IPS-18a (cell line): Measurements from ENCODE around the gene CPNE4.

Experiments used
- H3K27ac ChIP-seq: one replicate; pipeline ENCODE4 v1.5.1; 2013; ENCODE audit warnings: low read length
- H3K27me3 ChIP-seq: one replicate; pipeline ENCODE4 v1.6.1; 2013; ENCODE audit warnings: mild to moderate bottlenecking, low read length; ENCODE audit not compliant: control insufficient read depth, insufficient read depth
- H3K36me3 ChIP-seq: one replicate; pipeline ENCODE4 v1.6.1; 2013; ENCODE audit warnings: low read depth, low read length; ENCODE audit not compliant: control insufficient read depth
- H3K4me1 ChIP-seq: one replicate; pipeline ENCODE4 v1.6.1; 2013; ENCODE audit warnings: low read depth, low read length; ENCODE audit not compliant: control insufficient read depth
- H3K4me3 ChIP-seq: one replicate; pipeline ENCODE4 v1.5.1; 2013; ENCODE audit warnings: low read length
- H3K9ac ChIP-seq: one replicate; pipeline ENCODE4 v1.6.1; 2013; ENCODE audit warnings: mild to moderate bottlenecking, low read length, moderate library complexity
- H3K9me3 ChIP-seq: one replicate; pipeline ENCODE4 v1.6.1; 2013; ENCODE audit warnings: low read depth, low read length; ENCODE audit not compliant: control insufficient read depth

The CPNE4 gene

GRCh38 chr3:131731709-131732108, 303.1 kb downstream of the CPNE4 start:
- no peak overlapping the region for H3K9ac ChIP-seq
- H3K27me3 ChIP-seq: no peaks in the 10 kb centered on the region
- H3K4me1 ChIP-seq: no peaks in the 10 kb centered on the region
- H3K4me3 ChIP-seq: no peak overlapping the region
- H3K27ac ChIP-seq: no peak overlapping the region
- H3K36me3 ChIP-seq: no peaks in the 10 kb centered on the region
- no peaks in the 10 kb centered on the region for H3K9me3 ChIP-seq

DNA sequence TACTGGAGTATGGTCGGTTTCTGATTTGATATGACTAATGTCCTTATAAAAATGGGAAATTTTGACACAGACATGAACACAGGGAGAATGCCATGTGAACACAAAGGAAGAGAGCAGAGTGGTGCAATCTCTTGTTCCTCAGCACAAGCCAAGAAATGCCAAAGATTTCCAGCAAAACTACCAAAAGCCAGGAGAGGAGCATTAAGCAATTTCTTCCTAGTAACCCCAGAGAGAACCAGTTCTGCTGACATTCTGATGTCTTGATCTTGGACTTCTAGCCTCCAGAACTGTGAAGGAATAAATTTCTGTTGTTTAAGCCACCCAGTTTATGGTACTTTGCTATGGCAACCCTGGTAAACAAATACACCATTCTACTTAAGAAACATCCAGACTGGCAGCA, 304.2 kb downstream of the CPNE4 start:
- Histone ChIP-seq H3K27ac (no peak overlapping the region), H3K4me3 (no peak overlapping the region), H3K9me3 (no peaks in the 10 kb centered on the region), H3K9ac (no peak overlapping the region), H3K4me1 (no peaks in the 10 kb centered on the region), H3K36me3 (no peaks in the 10 kb centered on the region), H3K27me3 (no peaks in the 10 kb centered on the region)

DNA sequence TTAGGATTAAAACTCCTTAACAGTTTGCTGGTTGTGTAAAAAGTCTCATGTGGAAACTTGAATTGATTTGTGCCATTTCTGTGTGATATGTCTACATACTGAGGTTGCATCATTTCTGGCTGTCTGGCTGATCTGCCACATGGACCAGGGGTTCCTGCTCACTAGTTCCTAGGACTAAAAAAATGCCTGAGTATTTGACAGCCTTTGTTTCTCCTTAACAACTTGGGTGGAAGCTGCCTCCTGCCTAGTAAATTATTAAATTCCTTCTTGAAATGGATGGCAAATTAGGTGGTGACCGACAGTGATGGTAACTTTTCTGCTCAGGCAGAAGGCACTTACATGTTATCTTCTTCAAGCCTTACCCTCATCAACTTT, 305.2 kb downstream of the CPNE4 start:
- H3K27me3 ChIP-seq: no peaks in the 10 kb centered on the region
- no peak overlapping the region for H3K27ac ChIP-seq
- no peaks in the 10 kb centered on the region for H3K4me1 ChIP-seq
- H3K4me3 ChIP-seq: no peak overlapping the region
- H3K9me3 ChIP-seq: no peaks in the 10 kb centered on the region
- H3K36me3 ChIP-seq: no peaks in the 10 kb centered on the region
- no peak overlapping the region for H3K9ac ChIP-seq

GRCh38 chr3:131728898-131729642, 305.7 kb downstream of the CPNE4 start:
- H3K9ac ChIP-seq: no peak overlapping the region
- no peak overlapping the region for H3K27ac ChIP-seq
- H3K36me3 ChIP-seq: no peaks in the 10 kb centered on the region
- H3K27me3 ChIP-seq: no peaks in the 10 kb centered on the region
- no peak overlapping the region for H3K4me3 ChIP-seq
- no peaks in the 10 kb centered on the region for H3K4me1 ChIP-seq
- H3K9me3 ChIP-seq: no peaks in the 10 kb centered on the region

- Histone ChIP-seq H3K36me3 (no peaks in the 10 kb centered on the region), H3K27me3 (no peaks in the 10 kb centered on the region), H3K27ac (no peak overlapping the region), H3K9me3 (no peaks in the 10 kb centered on the region), H3K9ac (no peak overlapping the region), H3K4me1 (no peaks in the 10 kb centered on the region), H3K4me3 (no peak overlapping the region)
Measured at GRCh38 chr3:131725414-131725813, 309.4 kb downstream of the CPNE4 start.

DNA sequence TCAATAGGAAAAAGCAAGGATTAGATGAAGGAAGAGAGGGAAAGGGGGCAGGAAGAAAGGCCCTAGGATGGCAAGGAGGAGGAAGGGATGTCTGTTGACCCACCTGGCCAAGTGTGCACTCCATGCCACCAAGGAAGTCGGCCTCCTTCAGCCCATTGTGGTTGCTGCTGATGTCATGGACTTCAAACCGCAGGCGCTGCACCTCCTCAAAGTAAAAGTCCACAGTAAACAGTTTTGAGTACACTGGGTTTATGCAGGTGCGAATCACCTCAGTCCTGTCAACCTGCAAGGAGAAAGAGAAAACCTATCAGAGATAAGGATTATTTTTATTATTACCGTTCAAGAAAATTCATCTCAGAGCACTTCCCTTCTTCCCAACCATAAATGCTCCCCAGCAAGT, 311.5 kb downstream of the CPNE4 start:
- Histone ChIP-seq H3K4me3 (no peak overlapping the region), H3K9ac (no peak overlapping the region), H3K27ac (no peak overlapping the region), H3K36me3 (no peaks in the 10 kb centered on the region), H3K27me3 (no peaks in the 10 kb centered on the region), H3K4me1 (no peaks in the 10 kb centered on the region), H3K9me3 (no peaks in the 10 kb centered on the region)

GRCh38 chr3:131717493-131717892, 317.3 kb downstream of the CPNE4 start:
- Histone ChIP-seq H3K9me3 (no peaks in the 10 kb centered on the region), H3K27ac (no peak overlapping the region), H3K4me1 (peaks cover 3% of the 10 kb centered on the region), H3K4me3 (no peak overlapping the region), H3K9ac (no peak overlapping the region), H3K27me3 (no peaks in the 10 kb centered on the region), H3K36me3 (no peaks in the 10 kb centered on the region)

GRCh38 chr3:131716943-131717342, 317.9 kb downstream of the CPNE4 start:
- Histone ChIP-seq H3K9me3 (no peaks in the 10 kb centered on the region), H3K9ac (no peak overlapping the region), H3K4me3 (no peak overlapping the region), H3K27ac (no peak overlapping the region), H3K36me3 (no peaks in the 10 kb centered on the region), H3K4me1 (peaks cover 3% of the 10 kb centered on the region), H3K27me3 (no peaks in the 10 kb centered on the region)

- no peaks in the 10 kb centered on the region for H3K9me3 ChIP-seq
- no peaks in the 10 kb centered on the region for H3K27me3 ChIP-seq
- no peak overlapping the region for H3K4me3 ChIP-seq
- H3K36me3 ChIP-seq: no peaks in the 10 kb centered on the region
- H3K27ac ChIP-seq: no peak overlapping the region
- peaks cover 12% of the 10 kb centered on the region for H3K4me1 ChIP-seq
- H3K9ac ChIP-seq: no peak overlapping the region
Measured at GRCh38 chr3:131716007-131716406, 318.8 kb downstream of the CPNE4 start.

- no peaks in the 10 kb centered on the region for H3K36me3 ChIP-seq
- H3K27me3 ChIP-seq: no peaks in the 10 kb centered on the region
- H3K27ac ChIP-seq: no peak overlapping the region
- H3K4me3 ChIP-seq: no peak overlapping the region
- peaks cover 15% of the 10 kb centered on the region for H3K4me1 ChIP-seq
- no peaks in the 10 kb centered on the region for H3K9me3 ChIP-seq
- H3K9ac ChIP-seq: no peak overlapping the region
Measured at GRCh38 chr3:131714585-131715220, 320.1 kb downstream of the CPNE4 start.

DNA sequence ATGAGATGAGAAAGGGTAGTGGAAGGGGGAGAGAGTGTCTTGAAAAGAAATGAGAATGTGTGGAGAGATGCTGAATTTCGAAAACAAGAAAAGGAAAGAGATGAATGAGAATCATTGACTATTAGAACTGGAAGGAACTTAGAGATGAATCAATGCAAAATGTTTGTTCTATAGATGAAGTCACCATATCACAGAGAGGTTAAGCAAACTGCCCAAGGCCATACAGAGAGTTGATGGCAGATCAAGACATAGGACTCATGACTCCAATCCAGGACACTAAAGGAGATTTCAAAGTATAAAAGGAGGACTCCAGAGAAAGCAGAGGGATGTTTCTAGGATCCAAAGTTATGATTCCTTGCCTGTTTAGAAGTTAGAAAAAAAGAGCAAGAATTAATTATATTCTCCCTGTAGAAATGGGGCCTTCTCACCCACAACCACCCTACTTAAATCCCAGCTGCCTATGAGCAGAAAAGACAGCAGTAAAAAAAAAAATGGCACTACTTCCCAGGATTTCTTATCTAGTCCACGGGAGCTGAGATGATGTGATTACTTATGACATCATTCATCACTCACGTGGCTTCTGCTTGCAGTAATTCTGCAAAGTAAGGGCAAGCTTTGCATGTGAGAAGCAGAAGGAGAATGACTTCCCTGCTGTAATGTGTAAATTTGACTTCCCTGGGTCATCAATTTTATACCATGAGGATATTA, 321.2 kb downstream of the CPNE4 start:
- no peak overlapping the region for H3K9ac ChIP-seq
- no peaks in the 10 kb centered on the region for H3K27me3 ChIP-seq
- no peak overlapping the region for H3K27ac ChIP-seq
- no peaks in the 10 kb centered on the region for H3K9me3 ChIP-seq
- H3K4me3 ChIP-seq: no peak overlapping the region
- peaks cover 15% of the 10 kb centered on the region for H3K4me1 ChIP-seq
- H3K36me3 ChIP-seq: no peaks in the 10 kb centered on the region
